ENCODE results near the gene SCNN1B.

The SCNN1B gene

DNA sequence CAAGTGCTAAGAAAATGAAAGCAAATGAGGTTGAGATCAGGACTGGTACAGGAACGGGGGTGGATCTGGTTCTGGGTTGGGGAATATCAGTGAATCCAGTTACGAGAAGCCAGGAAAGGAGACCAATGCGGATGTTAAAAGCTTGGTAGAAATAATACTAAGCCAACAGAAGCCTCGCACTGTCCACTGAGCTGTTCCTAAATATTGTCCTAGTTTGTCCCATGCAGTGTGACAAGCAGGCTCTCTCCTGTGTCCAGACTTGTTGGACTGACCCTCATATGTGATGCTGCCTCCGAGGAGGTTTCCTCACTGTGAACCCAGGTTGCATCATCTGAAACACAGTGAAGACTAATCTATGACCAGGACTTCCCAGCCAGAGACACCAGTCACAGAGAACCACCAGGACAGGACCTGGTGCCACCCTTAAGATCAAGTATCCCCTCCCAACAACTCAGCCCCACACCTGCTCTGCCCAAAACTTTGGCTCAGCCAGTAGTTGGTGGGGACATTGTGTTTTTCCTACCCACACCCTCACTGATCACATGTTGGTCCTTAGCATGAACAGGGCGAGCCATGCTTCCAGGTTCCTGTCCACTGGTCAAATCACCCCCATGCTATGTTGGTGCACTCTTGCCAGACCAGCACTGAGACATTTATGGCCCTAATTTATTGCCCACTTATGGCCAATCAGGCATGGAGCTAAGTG lies 32.7 kb upstream of the SCNN1B start:
- POLR2A ChIA-PET, result no interaction called here
- H3K27ac ChIP-seq (ENCODE audit: extremely low read depth, low read depth, low read length), result no peak overlapping the region

More for the DNA sequence above, 32.7 kb upstream of the SCNN1B start:
- Histone ChIP-seq H3K9me3 (ENCODE audit: control insufficient read depth, insufficient read depth, low read depth, low read length) (no peaks in the 10 kb centered on the region), H3K4me3 (ENCODE audit: low read depth, low read length) (no peak overlapping the region), H3K36me3 (ENCODE audit: control insufficient read depth in 2 of 2, insufficient read depth in 1 of 2, low read length in 2 of 2) (no peaks in the 10 kb centered on the region), H3K4me1 (ENCODE audit: control insufficient read depth, insufficient read depth, low read length) (no peaks in the 10 kb centered on the region)
- CTCF ChIA-PET, result no interaction called here
- TF ChIP-seq HOXD13 (CRISPR knock-in tag; IDR thresholded peaks at IDR 0.05; ENCODE audit: borderline replicate concordance) (peak; percentile 73; the same call in 1 of the 2 replicates), ZNF660 (tag by site-specific recombination; IDR thresholded peaks at IDR 0.05) (no peak), ZXDB (tag by site-specific recombination; IDR thresholded peaks at IDR 0.05) (no peak), ZNF37A (tag by site-specific recombination; IDR thresholded peaks at IDR 0.05) (no peak), GLI4 (tag by site-specific recombination; IDR thresholded peaks at IDR 0.05) (no peak), ZBTB17 (tag by site-specific recombination; IDR thresholded peaks at IDR 0.05) (peak; percentile 24; the same call in 1 of the 2 replicates), PRDM10 (tag by site-specific recombination; IDR thresholded peaks at IDR 0.05) (peak; percentile 99), WT1 (tag by site-specific recombination; IDR thresholded peaks at IDR 0.05) (no peak), ZNF362 (tag by site-specific recombination; IDR thresholded peaks at IDR 0.05) (no peak), ZNF623 (tag by site-specific recombination; IDR thresholded peaks at IDR 0.05) (no peak), YY2 (tag by site-specific recombination; IDR thresholded peaks at IDR 0.05) (no peak), ZNF398 (tag by site-specific recombination; IDR thresholded peaks at IDR 0.05) (no peak)
- TF ChIP-seq, protein P1, sequence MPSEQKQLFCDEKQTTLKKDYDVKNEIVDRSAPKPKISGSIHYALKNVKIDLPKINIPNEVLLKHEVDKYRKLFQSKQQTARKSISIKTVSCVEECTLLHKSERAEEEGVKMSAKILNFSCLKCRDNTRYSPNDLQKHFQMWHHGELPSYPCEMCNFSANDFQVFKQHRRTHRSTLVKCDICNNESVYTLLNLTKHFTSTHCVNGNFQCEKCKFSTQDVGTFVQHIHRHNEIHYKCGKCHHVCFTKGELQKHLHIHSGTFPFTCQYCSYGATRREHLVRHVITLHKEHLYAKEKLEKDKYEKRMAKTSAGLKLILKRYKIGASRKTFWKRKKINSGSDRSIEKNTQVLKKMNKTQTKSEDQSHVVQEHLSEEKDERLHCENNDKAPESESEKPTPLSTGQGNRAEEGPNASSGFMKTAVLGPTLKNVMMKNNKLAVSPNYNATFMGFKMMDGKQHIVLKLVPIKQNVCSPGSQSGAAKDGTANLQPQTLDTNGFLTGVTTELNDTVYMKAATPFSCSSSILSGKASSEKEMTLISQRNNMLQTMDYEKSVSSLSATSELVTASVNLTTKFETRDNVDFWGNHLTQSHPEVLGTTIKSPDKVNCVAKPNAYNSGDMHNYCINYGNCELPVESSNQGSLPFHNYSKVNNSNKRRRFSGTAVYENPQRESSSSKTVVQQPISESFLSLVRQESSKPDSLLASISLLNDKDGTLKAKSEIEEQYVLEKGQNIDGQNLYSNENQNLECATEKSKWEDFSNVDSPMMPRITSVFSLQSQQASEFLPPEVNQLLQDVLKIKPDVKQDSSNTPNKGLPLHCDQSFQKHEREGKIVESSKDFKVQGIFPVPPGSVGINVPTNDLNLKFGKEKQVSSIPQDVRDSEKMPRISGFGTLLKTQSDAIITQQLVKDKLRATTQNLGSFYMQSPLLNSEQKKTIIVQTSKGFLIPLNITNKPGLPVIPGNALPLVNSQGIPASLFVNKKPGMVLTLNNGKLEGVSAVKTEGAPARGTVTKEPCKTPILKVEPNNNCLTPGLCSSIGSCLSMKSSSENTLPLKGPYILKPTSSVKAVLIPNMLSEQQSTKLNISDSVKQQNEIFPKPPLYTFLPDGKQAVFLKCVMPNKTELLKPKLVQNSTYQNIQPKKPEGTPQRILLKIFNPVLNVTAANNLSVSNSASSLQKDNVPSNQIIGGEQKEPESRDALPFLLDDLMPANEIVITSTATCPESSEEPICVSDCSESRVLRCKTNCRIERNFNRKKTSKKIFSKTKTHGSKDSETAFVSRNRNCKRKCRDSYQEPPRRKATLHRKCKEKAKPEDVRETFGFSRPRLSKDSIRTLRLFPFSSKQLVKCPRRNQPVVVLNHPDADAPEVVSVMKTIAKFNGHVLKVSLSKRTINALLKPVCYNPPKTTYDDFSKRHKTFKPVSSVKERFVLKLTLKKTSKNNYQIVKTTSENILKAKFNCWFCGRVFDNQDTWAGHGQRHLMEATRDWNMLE (tag by site-specific recombination; conservative IDR thresholded peaks at IDR 0.05; ENCODE audit: low read depth), result 0 out of 2 replicates have a peak, but pooled peaks have one; percentile 19

Measured in HEK293 (cell line).